Stimulated activated CD8-positive, alpha-beta memory T cell treated with anti-CD3 and anti-CD28 coated beads, Interleukin-7, amount 100 ng/mL, for 24 hours (primary cell): ENCODE results near the gene DNAH11.

Source experiments
- DNase-seq: peaks from one replicate; pipeline ENCODE4 v3.0.0-alpha.2; 2020; ENCODE audit warnings: low read depth

The DNAH11 gene

DNA sequence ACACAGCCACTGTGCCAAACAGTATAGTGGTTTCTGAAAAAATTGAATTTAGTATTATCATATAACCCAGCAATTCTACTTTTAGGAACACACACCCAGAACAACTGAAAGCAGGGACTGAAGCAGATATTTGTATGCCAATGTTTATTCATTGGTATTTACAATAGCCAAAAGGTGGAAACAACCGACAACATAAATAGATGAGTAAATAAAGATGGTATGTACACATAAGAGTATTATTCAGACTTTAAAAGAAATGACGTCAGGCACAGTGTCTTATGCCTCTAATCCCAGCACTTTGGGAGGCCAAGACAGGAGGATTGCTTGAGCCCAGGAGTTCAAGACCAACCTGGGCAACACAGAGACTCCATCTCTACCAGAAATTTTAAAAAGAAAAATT, 395.6 kb downstream of the DNAH11 start:
- no peak for DNase-seq

DNA sequence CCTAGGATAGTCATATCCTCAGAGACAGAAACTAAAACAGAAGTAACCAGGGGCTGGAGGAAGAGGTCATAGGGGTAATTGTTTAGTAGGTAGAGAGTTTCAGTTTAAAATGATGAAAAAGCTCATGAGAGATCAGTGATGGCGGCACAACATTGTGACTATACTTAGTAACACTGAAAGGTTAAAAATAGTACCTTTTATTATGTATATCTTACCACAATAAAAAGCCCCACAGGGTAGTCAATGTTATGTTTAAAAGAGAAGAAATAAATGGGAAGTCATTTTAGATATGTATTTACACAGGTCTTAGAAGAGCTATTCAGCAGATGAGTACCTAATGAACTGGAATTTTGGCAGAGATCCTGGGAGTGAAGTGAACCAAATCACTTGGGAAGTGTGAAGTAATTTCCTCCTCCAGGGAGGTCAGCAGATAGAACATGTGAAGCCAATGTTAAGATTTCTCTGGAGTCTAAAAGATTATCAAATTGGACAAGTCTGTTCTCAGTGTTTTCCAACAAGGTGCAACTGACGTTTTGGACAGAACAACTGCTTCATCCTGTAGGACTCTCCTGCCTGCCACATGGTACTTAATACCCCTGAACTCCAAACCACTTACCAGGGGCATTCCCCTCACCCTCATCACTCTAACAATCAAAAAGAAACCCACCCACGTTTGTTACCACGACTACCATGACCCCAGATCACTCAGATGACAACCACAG, 396.5 kb downstream of the DNAH11 start:
- peak; percentile 24 for DNase-seq

GRCh38 chr7:21939858-21940372, 397.1 kb downstream of the DNAH11 start:
- DNase-seq: no peak

DNA sequence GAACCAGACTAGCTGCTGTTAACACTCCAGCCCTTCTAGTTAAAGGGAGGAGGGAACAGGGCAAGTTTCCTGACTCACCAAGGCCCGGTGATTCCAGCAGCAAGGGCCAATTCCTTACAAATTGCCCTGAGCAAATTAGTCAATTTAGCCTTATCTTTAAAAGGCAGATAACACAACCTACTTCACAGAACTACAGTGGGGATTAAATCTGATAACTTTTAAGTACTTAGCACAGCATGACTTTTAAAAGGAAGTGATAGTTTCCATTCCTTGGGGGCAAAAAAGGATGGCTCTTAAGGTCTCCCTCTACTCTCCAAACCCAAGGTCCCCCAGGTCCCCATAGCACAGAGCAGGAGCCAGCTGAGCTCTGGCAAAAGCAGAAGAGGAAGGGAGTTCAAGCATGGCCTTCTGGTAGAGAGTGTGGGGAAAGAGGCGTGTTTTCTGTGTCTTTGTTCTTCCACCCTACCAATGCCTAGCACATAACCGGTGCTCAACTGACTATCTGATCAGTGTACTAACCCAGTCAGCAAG, 398.8 kb downstream of the DNAH11 start:
- DNase-seq: no peak

DNA sequence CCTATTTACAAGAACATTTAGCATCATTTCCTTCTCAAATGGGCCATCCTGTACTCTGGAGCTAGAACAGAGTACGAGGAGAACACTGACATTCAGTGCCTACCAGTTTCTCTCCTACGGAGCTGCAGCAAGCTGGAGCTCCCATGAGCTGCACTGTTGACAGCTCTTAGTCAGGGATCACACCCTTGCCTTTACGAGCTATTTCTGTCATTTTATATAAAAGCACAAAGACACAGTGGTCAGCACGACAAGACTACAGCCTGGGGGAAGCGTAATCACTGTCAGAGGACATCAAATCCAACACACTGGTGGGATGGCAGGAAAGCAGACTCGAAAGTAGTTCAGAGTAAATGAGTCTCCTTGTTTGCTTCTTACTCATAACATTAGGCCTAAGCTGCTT, 400.1 kb downstream of the DNAH11 start:
- DNase-seq: no peak

- no peak for DNase-seq
Observed at GRCh38 chr7:21943436-21943835, 400.6 kb downstream of the DNAH11 start.

- DNase-seq: no peak
Observed at GRCh38 chr7:21944616-21945453, 402.0 kb downstream of the DNAH11 start.

- peak; percentile 48 for DNase-seq
Observed at GRCh38 chr7:21945454-21946221, 402.8 kb downstream of the DNAH11 start, which contains the start of gene CDCA7L. Gene CDCA7L (minus strand): TSS chr7:21945899. CDS start chr7:21945804, 95 bp downstream.

- DNase-seq: no peak
Observed at GRCh38 chr7:21946222-21946709, 403.4 kb downstream of the DNAH11 start.

DNA sequence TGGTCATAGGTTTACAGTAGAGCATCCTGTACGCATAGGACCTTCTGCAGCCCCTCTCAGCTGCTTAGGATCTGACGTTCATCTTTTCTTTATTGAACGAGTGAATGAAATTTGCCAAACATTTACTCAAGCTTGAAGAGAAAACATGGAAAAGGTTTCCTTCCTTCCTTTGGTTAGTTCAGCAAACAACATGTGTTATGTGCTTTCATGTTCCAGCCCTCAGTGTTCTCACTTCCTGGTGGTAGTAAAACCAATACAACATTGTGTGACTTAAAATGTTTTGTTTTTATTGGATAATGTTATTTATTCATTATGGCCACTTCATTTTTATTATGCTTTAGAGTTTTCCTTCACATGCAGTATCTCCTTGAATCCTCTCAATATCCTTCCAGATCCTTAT, 404.2 kb downstream of the DNAH11 start:
- DNase-seq: no peak

GRCh38 chr7:21947946-21948345, 405.1 kb downstream of the DNAH11 start:
- DNase-seq: no peak

GRCh38 chr7:21948364-21948763, 405.5 kb downstream of the DNAH11 start:
- no peak for DNase-seq

DNA sequence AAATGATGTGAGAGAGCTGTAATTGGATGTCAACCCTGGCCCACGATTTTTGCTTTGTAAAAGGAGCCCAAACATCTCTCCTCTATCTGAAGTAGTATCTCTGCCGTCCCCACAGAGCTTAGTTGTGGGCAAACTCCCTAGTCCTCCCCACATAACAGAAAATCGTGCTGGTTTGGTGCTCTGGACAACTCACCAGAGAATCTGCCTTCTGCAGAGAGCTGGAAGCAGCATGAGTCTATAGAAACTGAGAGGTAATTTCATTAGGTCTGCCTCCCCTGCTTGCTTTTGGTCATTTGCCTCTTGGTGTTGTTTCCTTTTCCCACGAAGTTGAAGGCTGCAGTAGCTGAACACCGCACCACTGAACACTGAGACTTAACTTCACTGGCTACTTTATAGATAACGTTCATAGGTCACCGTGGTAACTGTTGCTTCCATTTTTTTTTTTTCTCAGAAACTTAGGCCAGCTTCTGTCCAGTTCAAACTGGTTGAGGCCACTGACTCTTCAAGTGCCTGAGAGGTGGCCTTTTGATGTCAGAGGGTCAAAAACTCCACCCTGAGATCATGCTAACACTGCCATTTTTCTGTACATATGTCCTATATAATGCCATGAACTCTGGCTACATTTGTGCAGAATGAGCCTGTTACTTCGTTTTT, 406.2 kb downstream of the DNAH11 start:
- DNase-seq: no peak
